HPDE6-E6E7 (cell line): Measurements from ENCODE around the gene SLCO1C1.
"Not testable (repeated sequence)": the region's sequence is repeated elsewhere in the genome, so short reads cannot be mapped to it uniquely, and the experiment has no call there.

Source experiments
- DNase-seq: peaks from one replicate; pipeline ENCODE4 v3.0.0; 2011; ENCODE audit warnings: missing footprints; ENCODE audit errors: extremely low spot score

SLCO1C1 gene, protein sequence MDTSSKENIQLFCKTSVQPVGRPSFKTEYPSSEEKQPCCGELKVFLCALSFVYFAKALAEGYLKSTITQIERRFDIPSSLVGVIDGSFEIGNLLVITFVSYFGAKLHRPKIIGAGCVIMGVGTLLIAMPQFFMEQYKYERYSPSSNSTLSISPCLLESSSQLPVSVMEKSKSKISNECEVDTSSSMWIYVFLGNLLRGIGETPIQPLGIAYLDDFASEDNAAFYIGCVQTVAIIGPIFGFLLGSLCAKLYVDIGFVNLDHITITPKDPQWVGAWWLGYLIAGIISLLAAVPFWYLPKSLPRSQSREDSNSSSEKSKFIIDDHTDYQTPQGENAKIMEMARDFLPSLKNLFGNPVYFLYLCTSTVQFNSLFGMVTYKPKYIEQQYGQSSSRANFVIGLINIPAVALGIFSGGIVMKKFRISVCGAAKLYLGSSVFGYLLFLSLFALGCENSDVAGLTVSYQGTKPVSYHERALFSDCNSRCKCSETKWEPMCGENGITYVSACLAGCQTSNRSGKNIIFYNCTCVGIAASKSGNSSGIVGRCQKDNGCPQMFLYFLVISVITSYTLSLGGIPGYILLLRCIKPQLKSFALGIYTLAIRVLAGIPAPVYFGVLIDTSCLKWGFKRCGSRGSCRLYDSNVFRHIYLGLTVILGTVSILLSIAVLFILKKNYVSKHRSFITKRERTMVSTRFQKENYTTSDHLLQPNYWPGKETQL

DNA sequence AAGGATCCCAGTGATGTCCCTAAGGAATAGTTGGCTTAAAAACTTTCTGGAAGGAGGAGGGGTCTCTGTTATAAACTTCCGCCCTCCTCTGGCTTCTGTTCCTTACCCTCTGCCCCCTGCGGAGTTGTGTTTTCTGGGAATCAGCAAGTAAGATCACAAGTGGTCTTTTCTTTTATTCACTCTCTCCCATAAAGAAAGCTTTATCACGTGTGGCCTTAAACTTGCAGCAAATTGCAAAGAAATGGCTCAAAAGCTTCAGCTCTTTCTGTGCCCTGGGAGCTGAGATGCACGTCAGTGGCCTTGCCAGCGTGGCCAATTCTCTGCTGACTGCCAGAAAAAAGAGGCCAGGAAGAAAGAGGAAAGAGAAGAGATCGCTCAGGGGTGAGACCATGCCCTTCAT lies at the start of gene SLCO1C1:
Gene SLCO1C1, plus strand, starts transcription at position 101 of the 400 bp plus-strand sequence. CDS start 4,245 bp downstream, outside the sequence.
- DNase-seq: no peak

DNA sequence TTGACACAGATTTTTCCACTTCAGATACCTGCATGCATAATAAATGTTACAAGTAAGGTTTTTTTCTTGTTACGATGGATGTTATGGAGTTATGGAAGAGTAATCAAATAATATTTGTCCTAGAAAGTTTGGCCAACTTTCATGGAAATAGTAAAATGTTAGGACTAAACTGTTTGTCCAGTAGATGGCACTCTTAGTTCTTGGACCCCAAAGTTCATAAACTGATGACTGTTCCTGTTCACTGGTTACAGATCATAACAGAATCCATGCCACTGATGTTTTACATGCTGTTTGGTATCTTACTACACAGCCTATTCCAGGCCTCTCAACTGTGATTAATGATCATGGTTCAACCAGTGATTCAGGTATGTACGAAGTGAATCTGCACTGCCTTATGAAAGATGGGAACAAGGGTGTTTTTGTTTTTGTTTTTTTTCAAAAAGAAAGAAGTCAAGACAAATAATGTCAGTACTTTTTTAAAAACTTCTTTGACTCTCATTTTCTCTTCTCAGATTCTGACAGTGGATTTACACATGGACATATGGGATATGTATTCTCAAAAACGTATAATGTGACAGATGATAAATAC lies 48.8 kb upstream of the SLCO1C1 start:
- peak; percentile 2 for DNase-seq

DNA sequence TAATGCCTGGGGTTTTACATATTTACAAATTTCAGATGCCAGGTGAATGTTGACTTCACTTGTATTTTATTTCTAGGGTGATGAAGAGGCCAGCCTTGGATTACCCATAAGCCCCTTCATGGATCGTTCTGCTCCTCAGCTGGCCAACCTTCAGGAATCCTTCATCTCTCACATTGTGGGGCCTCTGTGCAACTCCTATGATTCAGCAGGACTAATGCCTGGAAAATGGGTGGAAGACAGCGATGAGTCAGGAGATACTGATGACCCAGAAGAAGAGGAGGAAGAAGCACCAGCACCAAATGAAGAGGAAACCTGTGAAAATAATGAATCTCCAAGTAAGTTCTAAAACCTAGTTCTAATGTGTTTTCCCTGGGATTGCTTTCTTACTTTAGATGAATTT lies 41.3 kb upstream of the SLCO1C1 start:
- no peak for DNase-seq

DNA sequence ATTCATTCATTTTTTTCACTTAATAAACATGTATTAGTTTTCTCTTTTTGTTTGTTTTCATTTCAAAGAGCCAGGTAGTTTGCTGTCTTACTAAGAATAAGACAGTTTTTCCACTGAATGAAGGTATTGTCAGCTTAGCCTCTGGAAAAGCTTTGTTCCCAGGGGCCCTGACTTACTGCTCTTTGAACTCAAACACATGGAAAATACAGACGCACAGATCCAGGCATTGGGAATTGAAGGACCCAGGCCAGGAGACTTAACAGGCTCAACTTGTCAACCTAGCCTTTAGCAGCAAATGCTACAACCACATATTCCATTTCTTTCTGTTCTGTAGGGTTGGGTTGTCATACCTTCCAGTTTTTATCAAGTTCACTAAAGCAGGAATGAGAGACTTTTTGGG lies 38.5 kb upstream of the SLCO1C1 start:
- DNase-seq: peak; percentile 3

DNA sequence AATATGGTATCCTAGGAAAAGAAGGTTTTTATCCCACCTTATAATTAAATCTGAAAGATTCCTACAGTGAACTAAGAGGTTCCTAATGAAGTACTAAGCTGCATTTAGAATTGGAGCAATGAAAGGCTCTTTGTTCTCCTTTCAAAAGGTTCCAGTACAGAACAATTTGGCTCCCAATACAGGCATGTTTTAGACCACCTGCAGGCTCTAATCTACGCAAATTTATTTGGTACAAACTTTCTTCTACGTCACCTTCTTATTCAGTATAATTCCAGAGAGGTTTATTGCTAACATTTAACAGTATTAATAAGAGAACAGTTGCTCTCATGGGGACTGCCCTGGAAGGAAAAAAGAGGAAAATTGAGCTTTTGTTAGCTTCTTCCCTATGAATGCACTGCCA lies 37.6 kb upstream of the SLCO1C1 start:
- no peak for DNase-seq

DNA sequence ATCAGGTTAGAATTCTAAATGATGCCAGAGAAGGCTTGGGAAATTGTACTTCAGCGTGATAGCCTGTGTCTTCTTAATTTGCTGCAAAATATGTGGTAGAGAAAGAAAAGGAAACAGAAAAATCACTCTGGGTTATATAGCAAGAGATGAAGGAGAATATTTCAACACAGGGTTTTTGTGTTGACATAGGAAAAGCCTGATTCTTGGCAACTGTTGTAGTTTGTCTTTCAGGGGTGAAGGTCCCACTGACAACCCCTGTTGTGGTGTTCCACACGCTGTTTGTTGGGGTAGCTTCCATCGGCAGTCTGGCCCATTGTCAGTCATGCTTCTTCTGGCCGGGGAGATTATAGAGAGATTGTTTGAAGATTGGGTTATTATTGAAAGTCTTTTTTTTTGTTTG lies 13.8 kb upstream of the SLCO1C1 start:
- DNase-seq: no peak

DNA sequence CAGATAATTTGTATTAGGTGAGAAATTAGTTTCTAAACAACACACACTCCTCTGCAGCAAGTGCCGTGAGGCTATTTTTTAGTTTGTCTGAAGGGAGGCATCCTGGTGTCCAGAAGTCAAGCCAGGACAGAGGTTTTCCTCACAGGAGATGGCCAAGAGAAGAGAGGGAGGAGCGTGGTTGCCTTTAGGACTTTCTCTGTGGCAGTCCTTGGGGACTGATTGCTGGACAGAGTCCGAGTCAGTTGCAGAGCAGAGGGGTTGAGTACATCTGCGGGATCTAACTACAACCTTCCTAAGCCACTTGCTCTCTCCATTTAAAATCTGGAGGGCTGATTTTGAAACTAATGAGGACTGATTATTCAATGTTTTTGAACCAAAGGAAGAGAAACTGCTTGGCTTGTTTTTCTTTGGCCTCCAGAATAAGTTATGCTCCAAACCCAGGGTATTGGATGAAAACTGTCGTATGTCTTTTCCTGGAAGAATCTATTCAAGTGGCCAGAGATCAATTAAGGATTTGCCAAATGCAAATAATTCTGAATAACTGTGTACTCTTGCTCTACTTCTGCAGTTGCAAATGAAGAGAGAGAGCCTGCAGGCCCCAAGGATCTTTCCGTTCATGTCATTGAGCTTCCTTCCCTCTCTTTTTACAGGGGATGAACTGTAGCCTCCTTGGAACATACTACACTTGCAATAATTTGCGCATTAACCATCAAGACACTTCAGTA lies 1.2 kb downstream of the SLCO1C1 start:
- DNase-seq: no peak

DNA sequence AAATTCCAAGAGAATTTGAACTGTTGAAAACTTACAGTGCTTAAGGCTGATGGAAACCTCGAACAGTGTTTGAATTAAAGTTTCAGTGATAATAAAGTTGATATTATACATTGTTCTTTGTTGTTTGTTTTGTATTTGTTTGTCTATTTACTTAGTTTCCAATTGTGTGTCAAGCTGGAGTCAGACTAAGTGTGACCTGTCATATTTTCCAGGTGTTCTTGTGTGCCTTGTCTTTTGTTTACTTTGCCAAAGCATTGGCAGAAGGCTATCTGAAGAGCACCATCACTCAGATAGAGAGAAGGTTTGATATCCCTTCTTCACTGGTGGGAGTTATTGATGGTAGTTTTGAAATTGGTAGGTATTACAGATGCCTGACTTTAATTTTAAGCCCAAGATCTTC lies 6.0 kb downstream of the SLCO1C1 start:
- no peak for DNase-seq

DNA sequence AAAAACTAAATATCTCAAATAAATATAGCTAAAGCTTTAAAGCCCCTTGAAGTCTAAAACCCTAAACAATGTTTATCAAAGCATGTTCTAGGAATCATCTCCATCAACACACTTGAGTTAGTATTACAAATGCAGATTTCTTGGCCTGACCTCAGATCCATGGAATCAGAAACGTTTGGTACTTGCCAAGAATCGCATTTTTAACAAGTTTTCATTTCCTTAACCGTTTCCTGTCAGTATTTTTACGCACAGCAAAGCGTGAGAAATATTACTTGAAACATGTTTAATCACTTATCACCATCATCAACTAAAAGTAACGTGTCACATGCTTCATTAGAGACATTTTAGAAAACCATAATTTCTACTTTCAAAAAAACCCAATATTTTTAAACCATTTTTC lies 9.7 kb downstream of the SLCO1C1 start:
- no peak for DNase-seq

DNA sequence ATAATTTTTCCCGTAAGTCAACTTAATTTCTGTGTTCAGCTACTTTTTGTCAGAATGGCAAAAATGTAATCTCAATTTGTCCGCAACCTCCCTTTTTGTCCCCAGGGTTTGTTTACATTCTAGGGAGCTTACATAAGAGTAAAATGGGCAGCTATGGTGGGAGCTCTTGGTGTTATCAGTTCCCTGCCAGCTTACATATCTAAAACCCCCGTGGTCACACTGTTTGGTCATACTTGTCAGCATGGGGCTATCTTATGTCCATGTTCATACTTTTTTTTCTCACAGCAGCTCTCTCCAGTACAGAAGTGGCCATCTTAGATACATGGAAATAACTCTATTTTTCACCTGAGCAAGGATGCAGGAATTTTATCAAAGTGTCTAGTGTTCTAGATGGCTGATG lies 16.7 kb downstream of the SLCO1C1 start:
- no peak for DNase-seq

DNA sequence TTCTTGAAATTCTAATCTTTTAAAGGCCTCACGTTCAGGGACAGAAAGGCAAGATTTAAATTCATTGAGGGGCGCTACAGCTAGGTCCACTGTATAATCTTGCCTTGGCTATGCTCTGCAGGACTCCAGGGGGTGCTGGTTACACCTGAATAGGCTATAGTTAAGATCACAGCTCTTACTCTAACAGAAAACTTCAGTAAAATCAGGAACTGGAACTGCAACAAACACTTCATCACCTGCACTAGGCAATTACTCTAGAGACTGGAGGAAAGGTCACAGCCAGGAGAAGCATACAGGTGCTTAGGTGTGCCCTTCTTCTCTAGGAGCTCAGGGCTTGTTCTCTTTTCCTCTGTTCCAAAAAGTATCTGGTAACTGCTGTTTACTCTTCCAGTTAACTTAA lies 20.9 kb downstream of the SLCO1C1 start:
- no peak for DNase-seq

DNA sequence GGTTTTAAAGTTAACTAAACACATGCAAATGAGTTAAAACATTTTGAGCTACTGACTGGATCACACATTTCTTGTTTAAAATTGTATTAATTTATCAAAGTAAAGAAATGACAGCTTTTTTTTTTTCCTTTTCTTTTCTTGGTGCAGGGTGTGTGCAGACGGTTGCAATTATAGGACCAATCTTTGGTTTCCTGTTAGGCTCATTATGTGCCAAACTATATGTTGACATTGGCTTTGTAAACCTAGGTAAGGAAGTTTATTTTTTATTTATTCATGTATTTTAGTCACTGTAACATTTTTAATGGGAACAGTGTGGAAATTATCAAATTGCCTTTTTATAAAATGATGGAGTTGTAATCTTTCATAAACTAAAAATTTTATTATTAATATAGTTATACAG lies 21.9 kb downstream of the SLCO1C1 start:
- no peak for DNase-seq

DNA sequence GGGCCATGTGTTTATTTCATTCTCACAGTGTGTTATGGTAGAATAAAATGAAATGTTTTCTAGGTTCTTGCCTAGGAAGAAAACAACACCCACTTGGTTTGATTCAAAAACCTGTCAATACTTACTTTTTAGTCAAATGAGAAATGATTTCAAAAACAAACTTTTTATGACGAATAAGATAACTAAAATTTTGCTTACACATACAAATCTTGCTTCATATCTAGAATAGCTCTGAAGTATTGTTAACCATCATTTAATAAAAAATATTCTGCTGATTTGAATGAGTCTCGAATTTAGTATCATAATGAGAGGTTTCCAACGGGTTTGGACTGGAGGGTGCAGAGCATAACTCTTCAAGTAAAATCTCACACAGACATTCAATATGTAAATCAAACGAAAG lies 23.2 kb downstream of the SLCO1C1 start:
- no peak for DNase-seq

DNA sequence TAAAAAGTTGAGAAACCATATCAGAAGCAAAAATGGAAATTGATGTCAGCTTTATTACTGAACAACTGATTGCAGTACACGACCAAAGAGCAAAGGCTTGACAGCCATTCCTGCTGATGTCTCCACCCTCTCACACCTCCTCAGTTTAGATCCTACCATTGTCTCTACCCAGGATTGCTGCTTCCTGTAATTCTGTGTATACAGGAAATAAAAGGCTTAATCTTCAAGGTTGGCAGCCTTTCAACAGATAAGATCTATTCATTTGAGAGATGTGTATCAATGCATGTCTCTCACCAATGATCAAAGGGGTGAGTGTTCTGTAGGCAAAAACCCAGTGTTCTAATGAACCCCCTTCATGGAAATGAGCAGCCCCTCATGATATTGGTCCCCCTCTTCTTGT lies 27.0 kb downstream of the SLCO1C1 start:
- DNase-seq: no peak

DNA sequence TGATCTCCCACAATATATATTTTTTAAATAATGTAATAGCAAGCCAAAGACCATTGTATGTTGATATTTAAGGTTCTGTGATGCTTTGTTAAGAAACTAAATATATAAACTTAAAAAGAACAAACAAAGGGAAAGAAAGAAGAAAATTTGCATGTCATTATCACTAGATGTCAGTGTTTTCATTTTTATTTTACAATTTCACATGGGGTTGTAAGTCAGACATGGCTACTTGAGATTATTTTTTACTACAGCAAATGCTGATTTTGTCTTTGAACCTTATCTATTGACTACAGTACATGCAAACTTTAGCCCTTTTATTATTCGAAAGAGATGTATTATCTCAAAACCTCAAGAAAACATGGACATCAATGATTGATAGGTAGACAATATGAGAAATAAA lies 36.1 kb downstream of the SLCO1C1 start:
- no peak for DNase-seq

DNA sequence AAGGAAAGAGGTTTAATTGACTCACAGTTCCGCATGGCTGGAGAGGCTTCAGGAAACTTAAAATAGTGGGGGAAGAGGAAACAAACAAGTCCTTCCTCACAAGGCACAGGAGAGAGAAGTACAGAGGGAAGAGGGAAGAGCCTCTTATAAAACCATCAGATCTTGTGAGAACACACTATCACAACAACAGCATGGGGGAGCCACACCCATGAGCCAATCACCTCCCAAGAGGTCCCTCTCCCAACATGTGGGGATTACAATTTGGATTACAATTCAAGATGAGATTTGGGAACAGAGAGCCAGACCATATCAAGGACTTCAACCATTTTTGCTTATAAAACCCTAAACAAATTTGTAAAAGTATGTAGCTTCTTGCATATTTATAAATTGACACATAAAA lies 45.8 kb downstream of the SLCO1C1 start:
- no peak for DNase-seq

DNA sequence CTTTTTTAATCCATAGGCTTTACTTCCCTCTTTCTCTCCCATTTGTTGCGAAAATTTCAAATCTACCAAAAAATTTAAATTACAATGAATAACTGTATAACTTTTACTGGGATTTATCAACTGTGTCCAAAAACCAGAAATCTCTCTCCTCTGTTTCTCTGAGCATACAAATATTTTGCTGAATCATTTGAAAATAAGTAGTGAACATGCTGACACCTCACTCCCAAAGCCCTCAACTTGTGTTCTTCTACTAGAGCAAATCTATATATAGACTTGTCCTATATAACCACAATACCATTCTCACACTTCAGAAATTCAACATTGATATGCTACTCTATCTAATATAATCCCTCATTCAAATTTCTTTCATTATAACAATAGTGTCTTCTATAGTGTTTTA lies 53.1 kb downstream of the SLCO1C1 start:
- no peak for DNase-seq

DNA sequence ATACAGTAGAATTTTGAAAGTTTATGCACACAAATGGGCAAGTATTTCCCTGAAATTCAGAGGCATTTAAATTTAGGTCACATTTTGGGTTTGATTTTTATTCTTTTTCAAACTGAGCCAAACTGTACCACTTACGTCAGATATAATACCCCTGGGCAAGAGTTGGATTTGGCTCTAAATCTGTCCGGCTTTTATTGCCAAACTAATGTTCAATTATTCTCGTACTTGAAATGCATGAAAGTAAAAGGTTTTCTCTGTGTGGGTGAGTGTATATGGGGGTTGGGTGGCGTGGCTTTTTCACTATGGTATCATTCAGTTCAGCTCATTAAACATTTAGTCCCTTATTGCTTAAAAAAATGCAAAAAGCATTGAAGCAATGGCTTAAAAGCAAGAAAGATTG lies 55.9 kb downstream of the SLCO1C1 start:
- no peak for DNase-seq

DNA sequence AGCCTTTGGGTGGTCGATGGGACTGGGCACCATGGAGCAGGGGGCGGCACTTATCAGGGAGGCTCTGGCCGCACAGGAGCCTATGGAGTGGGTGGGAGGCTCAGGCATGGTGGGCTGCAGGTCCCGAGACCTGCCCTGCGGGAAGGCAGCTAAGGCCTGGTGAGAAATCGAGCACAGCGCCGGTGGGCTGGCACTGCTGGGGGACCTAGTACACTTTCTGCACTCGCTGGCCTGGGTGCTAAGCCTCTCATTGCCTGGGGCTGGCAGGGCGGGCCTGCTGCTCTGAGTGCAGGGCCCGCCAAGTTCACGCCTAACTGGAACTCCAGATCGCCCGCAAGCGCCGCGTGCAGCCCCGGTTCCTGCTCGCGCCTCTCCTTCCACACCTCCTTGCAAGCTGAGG lies 82.3 kb downstream of the SLCO1C1 start:
- no peak for DNase-seq

DNA sequence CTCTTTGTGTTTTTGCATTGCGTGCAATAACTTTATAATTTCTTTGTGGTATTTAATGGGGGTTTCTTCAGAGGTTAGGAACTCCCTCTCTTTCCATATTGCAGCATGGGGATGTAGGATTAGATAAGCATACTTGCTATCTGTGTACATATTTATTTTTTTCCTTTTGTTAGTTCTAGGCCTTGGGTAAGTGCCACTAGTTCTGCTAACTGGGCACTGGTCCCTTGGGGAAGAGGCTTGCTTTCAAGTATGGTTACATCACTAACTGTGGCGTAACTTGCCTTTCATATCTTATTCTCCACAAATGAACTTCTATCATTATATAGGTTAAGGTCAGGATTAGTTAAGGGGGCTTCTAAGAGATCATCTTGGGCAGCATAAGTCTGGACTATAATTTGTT lies 83.8 kb downstream of the SLCO1C1 start:
- DNase-seq: no peak

DNA sequence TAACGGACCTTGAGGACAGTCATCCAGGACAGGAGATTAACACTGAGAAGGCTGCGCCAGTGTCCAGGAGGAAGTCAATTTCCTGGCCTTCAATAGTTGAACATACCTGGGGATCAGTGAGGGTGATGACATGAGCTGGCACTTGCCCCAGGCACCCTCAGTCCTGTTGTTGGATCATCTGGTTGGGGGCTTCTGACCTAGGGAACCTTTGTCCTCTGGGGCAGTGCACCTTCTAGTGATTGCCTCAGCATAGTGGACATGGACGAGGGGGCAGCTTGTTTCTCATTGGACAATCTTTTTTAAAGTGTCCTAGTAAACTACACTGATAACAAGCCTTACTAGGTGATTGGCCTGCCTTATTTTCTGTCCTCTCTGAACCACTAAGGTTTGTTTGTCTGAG lies 84.8 kb downstream of the SLCO1C1 start:
- not testable (repeated sequence) for DNase-seq

DNA sequence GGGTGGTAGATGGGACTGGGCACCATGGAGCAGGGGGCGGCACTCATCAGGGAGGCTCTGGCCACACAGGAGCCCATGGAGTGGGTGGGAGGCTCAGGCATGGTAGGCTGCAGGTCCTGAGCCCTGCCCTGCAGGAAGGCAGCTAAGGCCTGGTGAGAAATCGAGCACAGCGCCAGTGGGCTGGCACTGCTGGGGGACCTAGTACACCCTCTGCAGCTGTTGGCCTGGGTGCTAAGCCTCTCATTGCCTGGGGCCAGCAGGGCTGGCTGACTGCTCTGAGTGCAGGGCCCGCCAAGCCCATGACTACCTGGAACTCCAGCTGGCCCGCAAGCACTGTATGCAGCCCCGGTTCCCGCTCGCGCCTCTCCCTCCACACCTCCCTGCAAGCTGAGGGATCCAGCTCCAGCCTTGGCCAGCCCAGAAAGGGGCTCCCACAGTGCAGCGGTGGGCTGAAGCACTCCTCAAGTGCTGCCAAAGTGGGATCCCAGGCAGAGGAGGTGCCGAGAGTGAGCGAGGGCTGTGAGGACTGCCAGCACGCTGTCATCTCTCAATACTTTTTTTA lies 88.7 kb downstream of the SLCO1C1 start:
- not testable (repeated sequence) for DNase-seq
